GM12892 (cell line): Measurements from ENCODE around the gene SIDT2.
A peak's percentile ranks its signal among the peaks of the same experiment; 100 is the strongest.
"Not testable (repeated sequence)": the region's sequence is repeated elsewhere in the genome, so short reads cannot be mapped to it uniquely, and the experiment has no call there.

Source experiments
- DNase-seq: peaks from one replicate; pipeline ENCODE4 v3.0.0; 2011; ENCODE audit not compliant: insufficient read length
- FAIRE-seq: peaks from 2 replicates; lab custom pipeline; 2011; peaks lifted over from hg19 to GRCh38; lab: Jason Lieb, UNC
- POLR2A ChIP-seq: IDR thresholded peaks from 2 replicates; pipeline ENCODE4 v1.6.1; 2011; ENCODE audit warnings: low read depth, low read length, control low read depth
- POLR2AphosphoS5 ChIP-seq: IDR thresholded peaks from 2 replicates; pipeline ENCODE4 v1.6.1; 2011; ENCODE audit warnings: low read depth, low read length, control low read depth
- TAF1 ChIP-seq: IDR thresholded peaks from 2 replicates; pipeline ENCODE4 v1.6.1; 2011; ENCODE audit warnings: low read depth, mild to moderate bottlenecking, control low read depth, low read length, borderline replicate concordance

SIDT2 gene

GRCh38 chr11:117175781-117176180 lies 2.8 kb upstream of the SIDT2 start:
- TF ChIP-seq POLR2A (no peak), POLR2AphosphoS5 (no peak), TAF1 (no peak)
- no peak for FAIRE-seq

GRCh38 chr11:117176186-117176585 lies 2.4 kb upstream of the SIDT2 start:
- DNase-seq (no peak), FAIRE-seq (no peak)
- no peak for TF ChIP-seq POLR2A
- no peak for TF ChIP-seq TAF1
- TF ChIP-seq POLR2AphosphoS5, result no peak

More at GRCh38 chr11:117175781-117176180, 2.8 kb upstream of the SIDT2 start:
- no peak for DNase-seq

- DNase-seq, result no peak
- peak; percentile 57 for FAIRE-seq
- TF ChIP-seq TAF1 (no peak), POLR2AphosphoS5 (no peak), POLR2A (no peak)
These were observed 871 bp upstream of the SIDT2 start for GRCh38 chr11:117177534-117178209.

GRCh38 chr11:117179048-117179999 lies 781 bp downstream of the SIDT2 start:
- TF ChIP-seq POLR2AphosphoS5, result no peak
- no peak for TF ChIP-seq POLR2A
- no peak for TF ChIP-seq TAF1
- DNase-seq (no peak), FAIRE-seq (no peak)

- TF ChIP-seq POLR2AphosphoS5, result no peak
- no peak for TF ChIP-seq TAF1
- TF ChIP-seq POLR2A, result no peak
- FAIRE-seq (no peak), DNase-seq (no peak)
These were observed 1.5 kb downstream of the SIDT2 start for GRCh38 chr11:117180020-117180419.

- TF ChIP-seq POLR2A (no peak), TAF1 (no peak), POLR2AphosphoS5 (no peak)
- peak; percentile 95 for FAIRE-seq
- DNase-seq, result no peak
These were observed 2.4 kb downstream of the SIDT2 start for GRCh38 chr11:117180661-117181585.

- TF ChIP-seq POLR2A (no peak), TAF1 (no peak), POLR2AphosphoS5 (no peak)
- FAIRE-seq (no peak), DNase-seq (no peak)
These were observed 3.3 kb downstream of the SIDT2 start for GRCh38 chr11:117181586-117182550.

GRCh38 chr11:117182551-117182935 lies 4.0 kb downstream of the SIDT2 start:
- TF ChIP-seq POLR2A (no peak), TAF1 (no peak), POLR2AphosphoS5 (no peak)
- FAIRE-seq (no peak), DNase-seq (no peak)

GRCh38 chr11:117183178-117183577 lies 4.6 kb downstream of the SIDT2 start:
- not testable (repeated sequence) for FAIRE-seq, DNase-seq
